Lower lobe of right lung (tissue), 2 donors: ENCODE data around the gene DHX57. TPM values are rescaled to one million over a fixed set of nuclear protein-coding genes. Genes with fewer than 3 reads are reported as not detected.

Source experiments
- ATAC-seq, 2 donors: fragments of 200-7000 bp; cut with Tn5 transposase; one replicate each; pipeline ENCODE4 v1.9.1; 2020 to 2022; ENCODE audit warnings: mild to moderate bottlenecking in 2 of 2, moderate library complexity in 2 of 2
- DNase-seq: peaks from one replicate; pipeline ENCODE4 v3.0.0-alpha.2; 2020
- H3K27ac ChIP-seq: fragments of 200-600 bp; one replicate; pipeline ENCODE4 v1.8.0; 2022
- H3K27me3 ChIP-seq: fragments of 200-600 bp; one replicate; pipeline ENCODE4 v1.8.0; 2022; ENCODE audit warnings: low read depth
- H3K36me3 ChIP-seq: fragments of 200-600 bp; one replicate; pipeline ENCODE4 v1.8.0; 2022; ENCODE audit warnings: mild to moderate bottlenecking
- H3K4me1 ChIP-seq: fragments of 200-600 bp; one replicate; pipeline ENCODE4 v1.8.0; 2022
- H3K4me3 ChIP-seq: fragments of 200-600 bp; one replicate; pipeline ENCODE4 v1.8.0; 2022; ENCODE audit warnings: mild to moderate bottlenecking
- H3K9me3 ChIP-seq: fragments of 200-600 bp; one replicate; pipeline ENCODE4 v1.8.0; 2022
- CTCF ChIP-seq: fragments of 200-600 bp; IDR thresholded peaks from one replicate; pipeline ENCODE4 v1.8.0; 2022; ENCODE audit warnings: antibody characterized with exemption, mild to moderate bottlenecking
- intact Hi-C: fragments of 100-400 bp; cut with DNase I; formaldehyde crosslinking; loops from one replicate; pipeline ENCODE4 v1.11.0; 2022
- total RNA-seq: library from RNA; stranded (reverse); fragmentation: NEBNext Ultra II Directional; extraction: Animal tissue kit (Norgen Biotek cat#: 25700); gene quantifications from one replicate; pipeline ENCODE4 v1.2.1, GENCODE V29; 2021
- donor health status: DM: no; HTN: yes; CAD: no; lungs with severe emphysema.

The DHX57 gene
- total RNA-seq, 1 donor from 2014 or later, result 15.5 TPM

- intact Hi-C loops, result no loop called here
- no peak overlapping the region for H3K27ac ChIP-seq
- TF ChIP-seq CTCF, result no peak
- no peaks in the 10 kb centered on the region for H3K4me1 ChIP-seq
- H3K4me3 ChIP-seq, result no peak overlapping the region
- H3K9me3 ChIP-seq, result no peaks in the 10 kb centered on the region
- H3K27me3 ChIP-seq, result no peaks in the 10 kb centered on the region
- peaks cover 89% of the 10 kb centered on the region for H3K36me3 ChIP-seq
- ATAC-seq (no peak), DNase-seq (no peak)
Observed at GRCh38 chr2:38818565-38818964, 57.2 kb downstream of the DHX57 start.

GRCh38 chr2:38815936-38816335 lies 59.8 kb downstream of the DHX57 start:
- TF ChIP-seq CTCF, result no peak
- no peak overlapping the region for H3K27ac ChIP-seq
- no peaks in the 10 kb centered on the region for H3K4me1 ChIP-seq
- DNase-seq, result no peak
- H3K27me3 ChIP-seq, result no peaks in the 10 kb centered on the region
- H3K36me3 ChIP-seq, result peaks cover 90% of the 10 kb centered on the region
- no peaks in the 10 kb centered on the region for H3K9me3 ChIP-seq
- intact Hi-C loops, result no loop called here
- no peak overlapping the region for H3K4me3 ChIP-seq
- no peak for ATAC-seq

DNA sequence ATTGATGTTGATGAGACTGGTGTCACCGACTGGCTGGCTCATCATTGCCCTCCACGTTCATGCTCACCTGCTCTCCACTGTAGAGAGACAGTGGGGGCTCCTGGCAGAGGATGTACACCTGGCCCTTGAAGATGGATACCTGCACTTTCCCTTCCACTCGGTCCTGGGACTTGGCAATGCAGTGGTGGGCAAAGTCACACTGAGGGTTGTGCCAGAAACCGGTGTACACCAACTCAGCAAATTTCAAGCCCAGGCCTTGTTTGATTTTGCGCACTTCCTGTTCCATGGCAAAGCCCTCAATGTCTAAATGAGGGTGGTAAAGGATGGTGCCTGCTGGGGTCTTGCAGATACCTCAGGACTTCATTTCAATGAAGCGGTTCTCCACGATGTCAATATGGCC lies 65.2 kb downstream of the DHX57 start:
- Histone ChIP-seq H3K27me3 (no peaks in the 10 kb centered on the region), H3K4me3 (no peak overlapping the region), H3K9me3 (no peaks in the 10 kb centered on the region), H3K36me3 (peaks cover 60% of the 10 kb centered on the region), H3K27ac (no peak overlapping the region), H3K4me1 (no peaks in the 10 kb centered on the region)
- ATAC-seq (no peak), DNase-seq (no peak)
- intact Hi-C loops, result no loop called here
- no peak for TF ChIP-seq CTCF

DNA sequence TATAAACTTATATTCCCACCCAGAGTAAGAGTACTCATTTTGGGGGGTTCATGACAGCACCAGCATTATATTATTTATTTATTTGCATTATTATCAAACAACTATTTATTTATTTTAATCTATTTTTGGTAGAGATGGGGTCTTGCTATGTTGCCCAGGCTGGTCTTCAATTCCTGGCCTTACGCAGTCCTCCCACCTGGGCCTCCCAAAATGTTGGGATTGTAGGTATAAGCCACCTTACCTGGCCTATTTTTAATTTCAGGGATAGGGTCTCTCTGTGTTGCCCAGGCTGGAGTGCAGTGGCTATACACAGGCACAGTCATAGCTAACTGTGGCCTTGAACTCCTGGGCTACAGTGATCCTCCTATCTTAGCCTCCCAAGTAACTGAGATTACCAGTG lies 67.1 kb downstream of the DHX57 start:
- Histone ChIP-seq H3K4me1 (no peaks in the 10 kb centered on the region), H3K27me3 (no peaks in the 10 kb centered on the region), H3K27ac (no peak overlapping the region), H3K9me3 (no peaks in the 10 kb centered on the region), H3K4me3 (no peak overlapping the region), H3K36me3 (peaks cover 49% of the 10 kb centered on the region)
- DNase-seq (no peak), ATAC-seq (no peak)
- no peak for TF ChIP-seq CTCF
- intact Hi-C loops, result no loop called here

DNA sequence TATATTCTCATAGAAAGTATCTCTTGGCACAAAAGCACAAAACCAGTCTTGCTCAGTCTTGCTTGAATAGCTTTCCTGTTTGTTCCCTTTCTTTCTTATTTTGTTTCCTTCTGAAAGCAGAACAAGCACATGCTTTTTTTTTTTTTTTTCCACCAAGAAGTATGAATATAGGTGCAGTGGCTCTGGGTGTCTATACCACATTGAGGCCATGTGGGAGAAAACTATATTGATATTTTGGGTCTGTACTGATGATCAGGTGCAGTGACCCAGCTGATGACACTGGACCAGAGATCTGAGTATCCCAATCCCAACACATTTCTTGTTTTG lies 69.0 kb downstream of the DHX57 start:
- H3K27me3 ChIP-seq, result no peaks in the 10 kb centered on the region
- no peak overlapping the region for H3K4me3 ChIP-seq
- DNase-seq, result no peak
- H3K36me3 ChIP-seq, result peaks cover 48% of the 10 kb centered on the region
- no peak overlapping the region for H3K27ac ChIP-seq
- H3K4me1 ChIP-seq, result no peaks in the 10 kb centered on the region
- ATAC-seq, result no peak
- intact Hi-C loops, result no loop called here
- no peak for TF ChIP-seq CTCF
- H3K9me3 ChIP-seq, result no peaks in the 10 kb centered on the region
